HG03460 (cell line): ENCODE measurements around the gene UBE2QL1.

ENCODE experiments used
- ATAC-seq: cut with Tn5 transposase; IDR thresholded peaks from one replicate; pipeline ENCODE4 v1.9.1; 2021; ENCODE audit not compliant: unreplicated experiment

The UBE2QL1 gene

GRCh38 chr5:6427694-6428093, 21.0 kb upstream of the UBE2QL1 start:
- no peak for ATAC-seq

GRCh38 chr5:6430418-6431028, 18.1 kb upstream of the UBE2QL1 start:
- no peak for ATAC-seq

- ATAC-seq: no peak
Observed at GRCh38 chr5:6431214-6432195, 17.2 kb upstream of the UBE2QL1 start.

GRCh38 chr5:6432206-6432605, 16.5 kb upstream of the UBE2QL1 start:
- ATAC-seq: no peak

- ATAC-seq: no peak
Observed at GRCh38 chr5:6434731-6435130, 13.9 kb upstream of the UBE2QL1 start.

- no peak for ATAC-seq
Observed at GRCh38 chr5:6435356-6435755, 13.3 kb upstream of the UBE2QL1 start.

GRCh38 chr5:6436715-6437331, 11.8 kb upstream of the UBE2QL1 start:
- no peak for ATAC-seq

GRCh38 chr5:6439588-6440550, 8.8 kb upstream of the UBE2QL1 start:
- no peak for ATAC-seq

- no peak for ATAC-seq
Observed at GRCh38 chr5:6442333-6442732, 6.3 kb upstream of the UBE2QL1 start.

GRCh38 chr5:6443326-6443725, 5.3 kb upstream of the UBE2QL1 start:
- ATAC-seq: no peak

- no peak for ATAC-seq
Observed at GRCh38 chr5:6446042-6446441, 2.6 kb upstream of the UBE2QL1 start.

- no peak for ATAC-seq
Observed at GRCh38 chr5:6446626-6447309, 1.9 kb upstream of the UBE2QL1 start.

- ATAC-seq: no peak
Observed at GRCh38 chr5:6447384-6448140, 1.1 kb upstream of the UBE2QL1 start.

GRCh38 chr5:6448141-6448491, 543 bp upstream of the UBE2QL1 start:
- ATAC-seq: no peak

- no peak for ATAC-seq
Observed at GRCh38 chr5:6449465-6450158, 953 bp downstream of the UBE2QL1 start.

GRCh38 chr5:6450319-6450833, 1.7 kb downstream of the UBE2QL1 start:
- ATAC-seq: no peak

- ATAC-seq: no peak
Observed at GRCh38 chr5:6452622-6453504, 4.2 kb downstream of the UBE2QL1 start.
